Tibial nerve (tissue), 3 donors: ENCODE data around the gene ST8SIA4.

Source experiments
- CTCF ChIP-seq, 5 experiments: fragments of 200-600 bp in 3 of 5; fragments of 450-650 bp in 2 of 5; sonication (generic) in 3 of 5; IDR thresholded peaks; one replicate each; pipeline ENCODE4 v1.5.1; 2016 to 2019; ENCODE audit warnings: antibody characterized with exemption in 5 of 5, mild to moderate bottlenecking in 3 of 5, moderate library complexity in 2 of 5
- POLR2A ChIP-seq, 2 donors: fragments of 450-650 bp; IDR thresholded peaks; one replicate each; pipeline ENCODE4 v1.6.1; 2017; ENCODE audit warnings: antibody characterized with exemption in 2 of 2, mild to moderate bottlenecking in 2 of 2, moderate library complexity in 2 of 2

GRCh38 chr5:100758306-100758705 lies 144.8 kb downstream of the ST8SIA4 start:
- no peak for TF ChIP-seq CTCF (IDR thresholded peaks at IDR 0.05)
- TF ChIP-seq POLR2A (IDR thresholded peaks at IDR 0.05) = no peak
